ENCODE data around the gene ANKAR. TPM values are rescaled to one million over a fixed set of nuclear protein-coding genes. Genes with fewer than 3 reads are reported as not detected.

Gene ANKAR, protein sequence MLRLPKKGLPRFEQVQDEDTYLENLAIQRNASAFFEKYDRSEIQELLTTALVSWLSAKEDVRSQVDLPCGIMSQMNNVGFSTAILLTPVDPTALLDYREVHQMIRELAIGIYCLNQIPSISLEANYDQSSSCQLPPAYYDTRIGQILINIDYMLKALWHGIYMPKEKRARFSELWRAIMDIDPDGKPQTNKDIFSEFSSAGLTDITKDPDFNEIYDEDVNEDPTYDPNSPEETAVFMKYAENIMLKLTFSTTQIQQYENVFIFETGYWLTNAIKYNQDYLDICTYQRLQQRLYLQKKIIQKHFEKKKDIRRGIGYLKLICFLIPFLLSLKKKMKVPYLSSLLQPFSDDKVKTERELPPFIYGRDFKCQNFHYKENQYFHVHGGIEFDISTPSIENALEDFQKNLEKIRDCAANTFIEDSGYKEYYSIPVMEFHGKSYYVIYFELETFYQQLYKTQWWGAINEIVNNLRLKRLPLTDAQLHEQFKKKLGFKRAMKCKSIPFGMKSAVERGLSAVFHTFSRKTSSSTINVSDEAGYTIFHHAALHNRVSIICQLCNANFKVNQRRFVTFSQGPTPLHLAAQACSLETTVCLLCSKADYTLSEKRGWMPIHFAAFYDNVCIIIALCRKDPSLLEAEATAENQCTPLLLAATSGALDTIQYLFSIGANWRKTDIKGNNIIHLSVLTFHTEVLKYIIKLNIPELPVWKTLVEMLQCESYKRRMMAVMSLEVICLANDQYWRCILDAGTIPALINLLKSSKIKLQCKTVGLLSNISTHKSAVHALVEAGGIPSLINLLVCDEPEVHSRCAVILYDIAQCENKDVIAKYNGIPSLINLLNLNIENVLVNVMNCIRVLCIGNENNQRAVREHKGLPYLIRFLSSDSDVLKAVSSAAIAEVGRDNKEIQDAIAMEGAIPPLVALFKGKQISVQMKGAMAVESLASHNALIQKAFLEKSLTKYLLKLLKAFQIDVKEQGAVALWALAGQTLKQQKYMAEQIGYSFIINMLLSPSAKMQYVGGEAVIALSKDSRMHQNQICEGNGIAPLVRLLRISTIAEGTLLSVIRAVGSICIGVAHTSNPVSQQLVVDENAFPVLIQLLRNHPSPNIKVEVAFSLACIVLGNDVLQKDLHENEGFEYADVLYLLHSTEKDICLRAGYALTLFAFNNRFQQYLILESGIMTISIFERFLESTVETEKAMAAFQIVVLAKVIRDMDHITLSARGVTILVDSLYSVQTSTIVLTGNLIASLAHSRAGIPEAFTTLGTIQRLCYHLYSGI (N-terminal part only)
- total RNA-seq, result 1.2 and 2.1 TPM in 2 replicates

DNA sequence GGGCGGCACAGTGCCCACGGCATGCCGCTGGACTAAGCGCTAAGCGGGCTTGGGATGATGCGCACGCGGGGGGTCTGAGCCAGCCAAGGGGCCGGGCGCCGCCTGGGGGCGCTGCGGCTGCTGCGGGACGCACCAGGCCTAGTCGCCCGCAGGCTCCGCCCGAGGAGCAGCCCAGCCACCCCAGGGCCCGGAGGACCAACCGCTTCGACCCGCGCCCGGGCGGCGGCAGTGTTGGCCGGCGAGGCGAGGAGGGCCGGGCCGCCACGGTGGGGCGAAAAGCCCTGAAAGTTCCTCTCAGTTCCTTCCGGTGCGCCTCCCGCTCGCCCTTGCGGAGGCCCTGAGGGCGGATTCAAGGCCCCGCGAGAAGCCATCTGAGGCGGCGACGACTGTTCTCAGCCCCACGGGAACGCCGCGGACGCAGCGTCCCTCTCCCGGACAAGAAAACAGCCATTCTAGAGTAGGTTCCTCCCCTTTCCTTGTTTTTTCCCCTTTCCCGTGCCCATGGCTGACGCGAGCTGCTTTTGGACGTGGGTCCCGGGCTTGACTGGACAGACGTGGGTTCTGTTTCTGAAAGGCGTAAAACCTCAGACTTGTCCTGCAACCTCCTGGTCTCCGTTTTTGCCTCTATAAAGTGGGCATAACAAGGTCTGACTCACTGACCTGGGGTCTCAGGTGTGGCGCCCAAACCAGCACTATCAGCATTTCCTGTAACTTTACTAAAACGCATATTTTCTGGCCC lies at the start of gene ANKAR:
Gene ANKAR, plus strand, starts transcription at position 297 of the 739 bp plus-strand sequence. CDS start 1,821 bp downstream, outside the sequence.

DNA sequence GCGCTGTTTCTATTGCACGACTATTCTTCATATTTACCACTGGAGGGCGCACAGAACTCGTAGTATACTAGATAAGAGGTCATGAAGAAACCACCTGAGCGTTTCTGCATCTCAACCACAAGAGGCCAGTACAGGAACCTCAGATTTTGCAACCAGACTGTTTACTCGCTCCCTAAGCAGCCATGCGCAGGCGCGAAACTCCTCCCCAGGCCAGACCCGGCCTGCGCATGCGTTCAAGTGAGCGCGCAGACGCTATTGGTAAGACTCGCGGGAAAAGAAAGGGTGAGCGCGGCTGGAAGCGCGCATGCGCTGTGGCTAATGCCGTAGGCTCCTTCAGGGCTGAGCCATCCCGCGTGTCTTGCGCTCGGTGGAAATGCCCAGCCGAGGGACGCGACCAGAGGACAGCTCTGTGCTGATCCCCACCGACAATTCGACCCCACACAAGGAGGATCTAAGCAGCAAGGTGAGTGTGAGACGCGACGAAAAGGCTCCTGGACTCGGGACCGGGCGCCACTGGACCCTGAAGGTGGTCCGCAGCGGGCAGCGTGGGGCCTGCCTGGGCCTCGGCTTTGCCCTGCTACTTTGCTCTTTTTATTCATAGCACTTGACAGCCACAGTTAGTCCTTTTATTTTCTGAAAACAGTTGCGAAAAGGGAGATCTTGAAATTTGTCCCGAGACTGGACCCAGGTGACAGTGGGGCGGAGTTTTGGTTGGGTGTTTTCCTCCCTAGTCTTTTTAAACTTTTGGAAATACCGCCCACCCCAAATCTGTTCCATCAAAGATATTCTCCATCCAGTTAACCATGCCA lies 13.1 kb upstream of the ANKAR start, which contains the start of gene ASNSD1:
Gene ASNSD1, plus strand, starts transcription at position 312 of the 809 bp plus-strand sequence. CDS start 4,674 bp downstream, outside the sequence.

Other genes with a start within 250 kb of the ANKAR start
- gene WDR75, start 233.2 kb upstream of the ANKAR start, total RNA-seq, result 37.3 and 37.9 TPM in 2 replicates
- 2.3 and 21.2 TPM in 2 replicates for gene SLC40A1, start 93.9 kb upstream of the ANKAR start, total RNA-seq
- gene ASNSD1, start 13.2 kb upstream of the ANKAR start, total RNA-seq, result 40.1 and 45.5 TPM in 2 replicates
- gene OSGEPL1, start 88.1 kb downstream of the ANKAR start, total RNA-seq, result 7.6 and 15.6 TPM in 2 replicates
- 35.0 and 62.0 TPM in 2 replicates for gene ORMDL1, start 109.7 kb downstream of the ANKAR start, total RNA-seq
- 12.7 and 15.1 TPM in 2 replicates for gene PMS1, start 109.8 kb downstream of the ANKAR start, total RNA-seq

All from epithelial cell of alveolus of lung (primary cell).